ENCODE results near the gene TPK1. TPM values are rescaled to one million over a fixed set of nuclear protein-coding genes. Genes with fewer than 3 reads are reported as not detected.

TPK1 gene
- total RNA-seq, 4 donors from 2014 or later: 6.8 to 11.9 (median 8.5) TPM

GRCh38 chr7:144459635-144460034, 376.2 kb downstream of the TPK1 start:
- Histone ChIP-seq H3K4me1 (no peaks in the 10 kb centered on the region), H3K36me3 (no peaks in the 10 kb centered on the region), H3K4me3 (no peak overlapping the region), H3K27ac (no peak overlapping the region), H3K9me3 (peaks cover 0 to 14% (median 0%) of the 10 kb centered on the region in 3 donors), H3K27me3 (no peaks in the 10 kb centered on the region)
- TF ChIP-seq POLR2A (IDR thresholded peaks at IDR 0.05) (no peak), POLR2AphosphoS5 (IDR thresholded peaks at IDR 0.05) (no peak), EP300 (IDR thresholded peaks at IDR 0.05) (no peak)
- TF ChIP-seq, protein P1, sequence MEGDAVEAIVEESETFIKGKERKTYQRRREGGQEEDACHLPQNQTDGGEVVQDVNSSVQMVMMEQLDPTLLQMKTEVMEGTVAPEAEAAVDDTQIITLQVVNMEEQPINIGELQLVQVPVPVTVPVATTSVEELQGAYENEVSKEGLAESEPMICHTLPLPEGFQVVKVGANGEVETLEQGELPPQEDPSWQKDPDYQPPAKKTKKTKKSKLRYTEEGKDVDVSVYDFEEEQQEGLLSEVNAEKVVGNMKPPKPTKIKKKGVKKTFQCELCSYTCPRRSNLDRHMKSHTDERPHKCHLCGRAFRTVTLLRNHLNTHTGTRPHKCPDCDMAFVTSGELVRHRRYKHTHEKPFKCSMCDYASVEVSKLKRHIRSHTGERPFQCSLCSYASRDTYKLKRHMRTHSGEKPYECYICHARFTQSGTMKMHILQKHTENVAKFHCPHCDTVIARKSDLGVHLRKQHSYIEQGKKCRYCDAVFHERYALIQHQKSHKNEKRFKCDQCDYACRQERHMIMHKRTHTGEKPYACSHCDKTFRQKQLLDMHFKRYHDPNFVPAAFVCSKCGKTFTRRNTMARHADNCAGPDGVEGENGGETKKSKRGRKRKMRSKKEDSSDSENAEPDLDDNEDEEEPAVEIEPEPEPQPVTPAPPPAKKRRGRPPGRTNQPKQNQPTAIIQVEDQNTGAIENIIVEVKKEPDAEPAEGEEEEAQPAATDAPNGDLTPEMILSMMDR (IDR thresholded peaks at IDR 0.05): no peak
- ATAC-seq: no peak
- 72 to 74% methylated on average over 4 to 5 of the region's 5 CpGs for WGBS, 2 donors (ENCODE audit: low coverage in 1 of 2)

DNA sequence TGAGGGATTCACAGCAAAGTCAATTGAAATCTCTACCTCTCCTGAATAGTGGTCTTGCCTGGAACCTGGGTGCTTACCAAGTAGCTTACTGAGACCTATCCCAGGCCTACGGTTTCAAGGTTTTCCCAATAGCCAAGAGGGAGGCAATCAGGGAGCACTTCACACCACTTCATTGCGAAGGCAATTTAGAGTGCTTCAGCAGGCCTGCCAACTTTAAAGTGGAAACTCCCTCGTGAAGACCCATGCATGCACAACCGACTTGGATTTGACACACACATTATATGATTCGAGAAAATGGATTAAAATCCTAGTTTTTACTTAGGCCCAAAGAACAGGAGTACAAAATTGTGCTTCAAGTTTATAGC, 380.8 kb downstream of the TPK1 start:
- Histone ChIP-seq H3K9me3 (no peaks in the 10 kb centered on the region), H3K4me3 (no peak overlapping the region), H3K27ac (no peak overlapping the region), H3K4me1 (no peaks in the 10 kb centered on the region), H3K36me3 (peaks cover 0 to 4% of the 10 kb centered on the region in 2 donors), H3K27me3 (no peaks in the 10 kb centered on the region)
- TF ChIP-seq, protein P1 (IDR thresholded peaks at IDR 0.05): no peak
- TF ChIP-seq POLR2A (IDR thresholded peaks at IDR 0.05): no peak
- 74 to 79% methylated on average over 4 to 5 of the region's 5 CpGs for WGBS, 2 donors (ENCODE audit: low coverage in 1 of 2)
- ATAC-seq: no peak

GRCh38 chr7:144454256-144455039, 381.4 kb downstream of the TPK1 start:
- no peak for TF ChIP-seq POLR2A (IDR thresholded peaks at IDR 0.05)
- TF ChIP-seq, protein P1 (IDR thresholded peaks at IDR 0.05): peak in 1 of 4 experiments; percentile 31
- 77 to 83% methylated on average over 3 of the region's 3 CpGs for WGBS, 2 donors (ENCODE audit: low coverage in 1 of 2)
- no peaks in the 10 kb centered on the region for H3K4me1 ChIP-seq
- H3K9me3 ChIP-seq: no peaks in the 10 kb centered on the region
- H3K27me3 ChIP-seq: no peaks in the 10 kb centered on the region
- H3K4me3 ChIP-seq: no peak overlapping the region
- H3K27ac ChIP-seq: no peak overlapping the region
- ATAC-seq: no peak
- H3K36me3 ChIP-seq: peaks cover 0 to 4% of the 10 kb centered on the region in 2 donors

DNA sequence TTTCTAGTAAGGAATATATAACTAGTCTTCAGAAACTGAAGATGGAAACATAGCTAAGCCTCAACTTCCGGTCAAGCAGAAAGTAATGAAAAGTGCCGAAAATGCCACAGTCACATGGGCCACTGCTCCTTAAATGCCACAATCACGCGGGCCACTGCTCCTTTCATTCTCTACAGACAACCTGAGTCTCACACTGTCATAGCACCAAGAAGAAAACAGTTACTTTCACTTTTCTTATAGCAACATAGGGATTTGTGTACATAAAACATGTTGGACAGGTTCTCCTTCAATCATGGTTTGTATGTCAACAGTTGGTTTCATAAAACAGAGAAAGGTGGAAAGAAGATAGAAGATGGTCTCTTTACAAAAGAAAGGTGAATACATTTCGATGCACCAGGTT, 383.8 kb downstream of the TPK1 start:
- Histone ChIP-seq H3K9me3 (no peaks in the 10 kb centered on the region), H3K27ac (no peak overlapping the region), H3K27me3 (no peaks in the 10 kb centered on the region), H3K36me3 (peaks cover 0 to 4% of the 10 kb centered on the region in 2 donors), H3K4me3 (no peak overlapping the region), H3K4me1 (no peaks in the 10 kb centered on the region)
- WGBS, 2 donors (ENCODE audit: low coverage in 1 of 2): 91 to 100% methylated on average over 3 to 5 of the region's 5 CpGs
- ATAC-seq: no peak
- TF ChIP-seq POLR2A (IDR thresholded peaks at IDR 0.05) (no peak), EP300 (IDR thresholded peaks at IDR 0.05) (no peak), POLR2AphosphoS5 (IDR thresholded peaks at IDR 0.05) (no peak)
- TF ChIP-seq, protein P1 (IDR thresholded peaks at IDR 0.05): no peak

- 100% methylated on average over 1 of the region's 1 CpG; no CpG with 5 or more reads in 1 of the 2 donors for WGBS, 2 donors (ENCODE audit: low coverage in 1 of 2)
- Histone ChIP-seq H3K27ac (no peak overlapping the region), H3K4me3 (no peak overlapping the region), H3K4me1 (no peaks in the 10 kb centered on the region), H3K36me3 (no peaks in the 10 kb centered on the region), H3K27me3 (no peaks in the 10 kb centered on the region), H3K9me3 (no peaks in the 10 kb centered on the region)
- TF ChIP-seq POLR2A (IDR thresholded peaks at IDR 0.05) (no peak), EP300 (IDR thresholded peaks at IDR 0.05) (no peak), POLR2AphosphoS5 (IDR thresholded peaks at IDR 0.05) (no peak)
- TF ChIP-seq, protein P1 (IDR thresholded peaks at IDR 0.05): no peak
- ATAC-seq: no peak
Measured at GRCh38 chr7:144445590-144445989, 390.3 kb downstream of the TPK1 start.

All from gastroesophageal sphincter (tissue), 4 donors.